NCI-H446 (cell line): ENCODE measurements around the gene CRYGC.
"Not testable (repeated sequence)": the region's sequence is repeated elsewhere in the genome, so short reads cannot be mapped to it uniquely, and the experiment has no call there.

Experiments used
- DNase-seq, 2 experiments: peaks; one replicate each; lab custom pipeline; 2025; lab: John Stamatoyannopoulos, UW

CRYGC gene

GRCh38 chr2:208129744-208130711 is at the start of gene CRYGC:
TSS of gene CRYGC (minus strand) at chr2:208129828. CDS start at chr2:208129792, 36 bp downstream.
- DNase-seq: no peak

GRCh38 chr2:208179028-208179609 is 49.5 kb upstream of the CRYGC start:
- DNase-seq: no peak

- DNase-seq: no peak
Measured at GRCh38 chr2:208175840-208176153, 46.2 kb upstream of the CRYGC start.

- peak; percentile 48 to 83 for DNase-seq
Measured at GRCh38 chr2:208175069-208175839, 45.6 kb upstream of the CRYGC start.

- DNase-seq: no peak
Measured at GRCh38 chr2:208174144-208174543, 44.5 kb upstream of the CRYGC start.

GRCh38 chr2:208172125-208172524 is 42.5 kb upstream of the CRYGC start:
- DNase-seq: no peak

- DNase-seq: no peak
Measured at GRCh38 chr2:208164951-208165755, 35.5 kb upstream of the CRYGC start.

GRCh38 chr2:208163489-208163888 is 33.9 kb upstream of the CRYGC start, which contains the start of gene CRYGA:
TSS of gene CRYGA (minus strand) at chr2:208163589. CDS start at chr2:208163556, 33 bp downstream.
- DNase-seq: no peak

GRCh38 chr2:208156439-208156838 is 26.8 kb upstream of the CRYGC start:
- DNase-seq: no peak

- DNase-seq: no peak
Measured at GRCh38 chr2:208153156-208153555, 23.5 kb upstream of the CRYGC start.

GRCh38 chr2:208150956-208151355 is 21.3 kb upstream of the CRYGC start:
- DNase-seq: no peak

- DNase-seq: no peak
Measured at GRCh38 chr2:208150094-208150493, 20.5 kb upstream of the CRYGC start.

GRCh38 chr2:208148803-208149202 is 19.2 kb upstream of the CRYGC start:
- DNase-seq: no peak

GRCh38 chr2:208147759-208148158 is 18.1 kb upstream of the CRYGC start:
- no peak for DNase-seq

GRCh38 chr2:208147008-208147407 is 17.4 kb upstream of the CRYGC start:
- no peak for DNase-seq

- DNase-seq: no peak
Measured at GRCh38 chr2:208146006-208146405, 16.4 kb upstream of the CRYGC start, which contains the start of gene CRYGB. TSS of gene CRYGB (minus strand) at chr2:208146158. CDS start at chr2:208146120, 38 bp downstream.

- no peak for DNase-seq
Measured at GRCh38 chr2:208142925-208143799, 13.5 kb upstream of the CRYGC start.

- peak; percentile 12 to 27 for DNase-seq
Measured at GRCh38 chr2:208142240-208142924, 12.8 kb upstream of the CRYGC start.

GRCh38 chr2:208139447-208139846 is 9.8 kb upstream of the CRYGC start:
- DNase-seq: no peak

- not testable (repeated sequence) for DNase-seq
Measured at GRCh38 chr2:208138334-208138733, 8.7 kb upstream of the CRYGC start.
